K562 (cell line): Measurements from ENCODE around the gene ZDHHC18. TPM values are rescaled to one million over a fixed set of nuclear protein-coding genes. Genes with fewer than 3 reads are reported as not detected.

Experiments
- ATAC-seq: fragments of 200-7000 bp; cut with Tn5 transposase; 3 replicates; pipeline ENCODE4 v1.9.1; 2020; ENCODE audit warnings: moderate library complexity
- BruUV-seq: library from RNA; stranded (reverse); fragments of 400-500 nt; replicated peaks from 2 replicates; lab custom pipeline; 2021; lab: Mats Ljungman, UMichigan
- CTCF ChIA-PET: fragments of 300-600 bp; formaldehyde crosslinking; extraction: SDS; loops from one replicate; lab custom pipeline; 2021; ENCODE audit warnings: low intra/inter-chr PET ratio; lab: Yijun Ruan, JAX
- POLR2A ChIA-PET: fragments of 300-600, 350-650 bp; sonication (Branson Sonifier 250); formaldehyde crosslinking; extraction: SDS; loops from one replicate; lab custom pipeline; 2021; ENCODE audit warnings: antibody characterized with exemption, inconsistent platforms; lab: Yijun Ruan, JAX
- DNase-seq, 4 experiments: peaks; one replicate each; pipeline versions ENCODE4 v3.0.0 to v3.0.0-alpha.2; 2011 to 2018; ENCODE audit warnings: low spot score in 3 of 4, mixed read lengths in 3 of 4; ENCODE audit errors: extremely low read depth in 1 of 4
- FAIRE-seq: peaks from 2 replicates; lab custom pipeline; 2011; peaks lifted over from hg19 to GRCh38; lab: Jason Lieb, UNC
- H2AFZ ChIP-seq: 2 replicates; pipeline ENCODE4 v1.6.0; 2011; ENCODE audit warnings: low read depth, low read length, control low read depth, inconsistent platforms
- H3K27ac ChIP-seq: fragments of 200-600 bp; 3 replicates; pipeline ENCODE4 v1.8.0; 2011; ENCODE audit warnings: low read depth, mild to moderate bottlenecking, control low read depth, inconsistent platforms, low read length, moderate library complexity, mixed read lengths; ENCODE audit errors: extremely low read depth
- H3K27me3 ChIP-seq, 2 experiments: fragments of 300-600 bp in 1 of 2; 2 replicates in 1 of 2; 3 replicates in 1 of 2; pipeline versions ENCODE4 v1.6.0 to v1.8.0; 2011; ENCODE audit warnings: inconsistent platforms in 2 of 2, low read length in 2 of 2, mild to moderate bottlenecking in 1 of 2, mixed read lengths in 1 of 2, moderate library complexity in 1 of 2; ENCODE audit not compliant: control insufficient read depth in 2 of 2, insufficient read depth in 2 of 2
- H3K36me3 ChIP-seq: fragments of 300-600 bp; 3 replicates; pipeline ENCODE4 v1.8.0; 2011; ENCODE audit warnings: mild to moderate bottlenecking, low read length, inconsistent platforms; ENCODE audit not compliant: control insufficient read depth, insufficient read depth
- H3K4me1 ChIP-seq, 2 experiments: fragments of 200-600 bp in 1 of 2; replicated peaks in 1 of 2; 2 replicates in 1 of 2; 3 replicates in 1 of 2; pipeline versions ENCODE4 v1.5.1 to v1.8.0; 2011; ENCODE audit warnings: inconsistent platforms in 2 of 2, low read length in 2 of 2, mild to moderate bottlenecking in 1 of 2, mixed read lengths in 1 of 2, moderate library complexity in 1 of 2; ENCODE audit not compliant: control insufficient read depth in 2 of 2, insufficient read depth in 2 of 2
- H3K4me2 ChIP-seq: 2 replicates; pipeline ENCODE4 v1.6.1; 2011; ENCODE audit warnings: low read length, control low read depth, inconsistent platforms, mixed read lengths; ENCODE audit not compliant: insufficient read depth
- H3K4me3 ChIP-seq: fragments of 200-600 bp; sonication (generic), shearing (Covaris generic); 2 replicates; pipeline ENCODE4 v1.5.1; 2016; ENCODE audit warnings: control low read depth, inconsistent platforms
- H3K79me2 ChIP-seq: fragments of 200-600 bp; 3 replicates; pipeline ENCODE4 v1.8.0; 2011; ENCODE audit warnings: low read length, inconsistent platforms; ENCODE audit not compliant: control insufficient read depth, insufficient read depth
- H3K9ac ChIP-seq, 2 experiments: 2 replicates each; pipeline versions ENCODE4 v1.6.0 to v1.6.1; 2011; ENCODE audit warnings: low read depth in 2 of 2, low read length in 2 of 2, control low read depth in 1 of 2, inconsistent platforms in 1 of 2, mild to moderate bottlenecking in 1 of 2, mixed read lengths in 1 of 2; ENCODE audit not compliant: insufficient read depth in 1 of 2
- H3K9me1 ChIP-seq: one replicate; pipeline ENCODE4 v1.6.0; 2011; ENCODE audit warnings: inconsistent platforms, mild to moderate bottlenecking, low read length, moderate library complexity; ENCODE audit not compliant: control insufficient read depth, insufficient read depth
- H3K9me3 ChIP-seq: replicated peaks from 2 replicates; pipeline ENCODE4 v1.5.1; 2011; ENCODE audit warnings: low read depth, low read length, inconsistent platforms; ENCODE audit not compliant: control insufficient read depth, insufficient read depth
- H4K20me1 ChIP-seq: replicated peaks from 2 replicates; pipeline ENCODE4 v1.6.1; 2011; ENCODE audit warnings: low read length, inconsistent platforms, mixed read lengths; ENCODE audit not compliant: control insufficient read depth, insufficient read depth
- BHLHE40 ChIP-seq: IDR thresholded peaks from 2 replicates; pipeline ENCODE4 v1.6.1; 2011; ENCODE audit warnings: low read length, improper control_type of control experiment
- DMBX1 ChIP-seq: fragments of 250-450 bp; sonication (Bioruptor Pico); IDR thresholded peaks from 2 replicates; pipeline ENCODE4 v1.8.0; 2022; ENCODE audit warnings: inconsistent platforms, mild to moderate bottlenecking, moderate library complexity, borderline replicate concordance
- SAP30 ChIP-seq: fragments of 200-600 bp; sonication (generic); IDR thresholded peaks from 2 replicates; pipeline ENCODE4 v1.6.1; 2012; ENCODE audit warnings: borderline replicate concordance, low read depth, mild to moderate bottlenecking, moderate library complexity, low read length, control low read depth, inconsistent platforms; ENCODE audit not compliant: insufficient read depth, poor library complexity, severe bottlenecking
- TGIF2 ChIP-seq: sonication (generic); formaldehyde crosslinking; IDR thresholded peaks from 2 replicates; pipeline ENCODE4 v1.8.1; 2022; ENCODE audit warnings: mild to moderate bottlenecking, missing genetic modification reagents, moderate library complexity
- ZBTB1 ChIP-seq: sonication (generic); formaldehyde crosslinking; IDR thresholded peaks from 2 replicates; pipeline ENCODE4 v1.8.1; 2023; ENCODE audit warnings: missing genetic modification reagents, low read depth, mild to moderate bottlenecking, borderline replicate concordance
- WGBS: fragments of 100-300 bp; shearing (Covaris generic); methylation state at CpG from one replicate; pipeline ENCODE4 v1.1.6; 2016; ENCODE audit warnings: low coverage, mixed read lengths; ENCODE audit not compliant: insufficient coverage; ENCODE audit errors: missing lambda C conversion rate; 5-methylcytosine and 5-hydroxymethylcytosine counted together
- in situ Hi-C: fragments of 300-500 bp; cut with MboI; formaldehyde crosslinking; loops from 4 replicates; pipeline ENCODE4 v1.15.0; 2018; ENCODE audit warnings: inconsistent platforms, mixed read lengths
- intact Hi-C: fragments of 100-400 bp; cut with micrococcal nuclease; formaldehyde crosslinking; loops from 2 replicates; pipeline ENCODE4 v1.14.2; 2022
- polyA plus RNA-seq, 8 experiments: library from polyadenylated mRNA; depleted of rRNA in 4 of 8; stranded (reverse) in 5 of 8; unstranded in 3 of 8; fragments of >200 nt; fragmentation: Nextera tagmentation in 2 of 8; fragmentation: Illumina TruSeq in 1 of 8; extraction: Ambion mirVana in 2 of 8; extraction: Trizol in 1 of 8; gene quantifications; 2 replicates each; pipeline versions ENCODE4 v1.2.1 to v1.2.3, GENCODE V29; 2011 to 2014; ENCODE audit warnings: inconsistent platforms in 1 of 8, missing spikeins in 1 of 8
- total RNA-seq, 7 experiments: library from RNA; depleted of rRNA in 6 of 7; stranded (reverse); fragments of >200 nt in 6 of 7; fragmentation: Illumina TruSeq in 2 of 7; extraction: Trizol in 2 of 7; gene quantifications; 2 replicates each; pipeline versions ENCODE4 v1.2.1 to v1.2.3, GENCODE V29; 2011 to 2021; ENCODE audit warnings: low replicate concordance in 1 of 7
- TF ChIP-seq, protein P1 (sequence below): fragments of 450-650 bp; IDR thresholded peaks from 2 replicates; pipeline ENCODE4 v1.6.1; 2018; ENCODE audit not compliant: partially characterized antibody
- TF ChIP-seq, protein P2 (sequence below): fragments of 250-450 bp; sonication (Bioruptor Pico); IDR thresholded peaks from 2 replicates; pipeline ENCODE4 v1.9.0; 2021; ENCODE audit warnings: mild to moderate bottlenecking, inconsistent platforms
- TF ChIP-seq, protein P3 (sequence below): fragments of 200-800 bp; sonication (Bioruptor generic); IDR thresholded peaks from 2 replicates; pipeline ENCODE4 v1.6.1; 2017; ENCODE audit warnings: missing genetic modification characterization, missing compliant biosample characterization

Gene ZDHHC18
- total and polyA plus RNA-seq, 9 of the 15 experiments (the other 6 are each of a cell fraction or from before 2014, with no cell fraction given) = 0.42 to 35.6 (median 15.8) TPM

DNA sequence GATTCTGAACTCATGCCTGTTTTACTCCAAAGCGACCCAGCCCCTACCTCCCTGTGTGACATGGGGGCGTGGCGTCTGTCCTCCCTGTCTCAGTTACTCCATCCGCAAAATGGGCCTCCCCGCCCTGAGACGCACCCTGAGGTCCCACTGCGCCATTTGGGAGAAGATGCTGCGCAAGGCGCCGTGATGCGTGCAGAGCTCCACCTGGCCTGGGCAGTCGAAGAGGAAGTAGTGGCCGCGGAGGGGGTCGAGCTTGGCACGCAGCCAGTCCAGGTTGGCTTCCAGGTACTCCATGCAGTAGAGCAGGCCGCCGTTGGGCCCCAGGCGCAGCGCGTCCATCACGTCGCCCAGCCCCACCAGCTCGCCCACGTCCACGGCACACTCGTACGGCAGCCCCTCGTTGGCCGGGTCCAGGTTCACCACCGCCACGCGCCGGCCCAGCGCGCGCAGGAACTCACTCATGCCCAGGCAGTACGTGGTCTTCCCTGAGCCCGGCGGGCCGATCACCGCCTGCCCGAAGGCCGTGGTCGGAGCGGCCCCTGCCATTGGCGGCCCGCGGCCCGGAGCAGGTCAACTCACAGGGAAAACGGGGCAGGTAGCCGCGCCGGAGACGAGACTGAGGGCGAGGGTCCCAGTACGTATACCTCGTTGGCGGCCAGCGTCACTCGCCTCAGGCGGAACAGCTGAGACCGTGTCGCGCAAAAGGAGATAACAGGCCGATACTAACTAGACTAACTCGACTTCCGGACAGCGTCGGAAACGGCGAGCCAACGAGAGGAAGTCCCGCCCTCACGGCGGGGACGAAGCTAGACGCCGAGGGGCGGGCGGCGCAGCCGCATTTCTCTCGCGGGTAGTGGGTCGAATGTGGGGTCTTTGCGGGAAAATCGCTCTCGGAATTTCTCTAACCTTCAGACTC lies 63.3 kb downstream of the ZDHHC18 start, which contains the start of gene GPN2:
Gene GPN2 (minus strand): TSS at position 733 of the 916 bp plus-strand sequence. CDS start 187 bp downstream, at position 546.
- H3K36me3 ChIP-seq = peaks cover 62% of the 10 kb centered on the region
- no TSS peak for BruUV-seq
- POLR2A ChIA-PET = interaction anchor here (0.6 to 12.0 kb wide), 22 partner anchors 8 to 511 kb away, joined by 3 to 110 read pairs (median 4); partner anchors contain the start of genes GPATCH3, NR0B2 and PIGV
- TF ChIP-seq TGIF2 (CRISPR knock-in tag) (peak; percentile 94), BHLHE40 (peak; percentile 47; the same call in 1 of the 2 replicates), SAP30 (peak; percentile 92), ZBTB1 (peak; percentile 86), DMBX1 (no peak)
- TF ChIP-seq, protein P1, sequence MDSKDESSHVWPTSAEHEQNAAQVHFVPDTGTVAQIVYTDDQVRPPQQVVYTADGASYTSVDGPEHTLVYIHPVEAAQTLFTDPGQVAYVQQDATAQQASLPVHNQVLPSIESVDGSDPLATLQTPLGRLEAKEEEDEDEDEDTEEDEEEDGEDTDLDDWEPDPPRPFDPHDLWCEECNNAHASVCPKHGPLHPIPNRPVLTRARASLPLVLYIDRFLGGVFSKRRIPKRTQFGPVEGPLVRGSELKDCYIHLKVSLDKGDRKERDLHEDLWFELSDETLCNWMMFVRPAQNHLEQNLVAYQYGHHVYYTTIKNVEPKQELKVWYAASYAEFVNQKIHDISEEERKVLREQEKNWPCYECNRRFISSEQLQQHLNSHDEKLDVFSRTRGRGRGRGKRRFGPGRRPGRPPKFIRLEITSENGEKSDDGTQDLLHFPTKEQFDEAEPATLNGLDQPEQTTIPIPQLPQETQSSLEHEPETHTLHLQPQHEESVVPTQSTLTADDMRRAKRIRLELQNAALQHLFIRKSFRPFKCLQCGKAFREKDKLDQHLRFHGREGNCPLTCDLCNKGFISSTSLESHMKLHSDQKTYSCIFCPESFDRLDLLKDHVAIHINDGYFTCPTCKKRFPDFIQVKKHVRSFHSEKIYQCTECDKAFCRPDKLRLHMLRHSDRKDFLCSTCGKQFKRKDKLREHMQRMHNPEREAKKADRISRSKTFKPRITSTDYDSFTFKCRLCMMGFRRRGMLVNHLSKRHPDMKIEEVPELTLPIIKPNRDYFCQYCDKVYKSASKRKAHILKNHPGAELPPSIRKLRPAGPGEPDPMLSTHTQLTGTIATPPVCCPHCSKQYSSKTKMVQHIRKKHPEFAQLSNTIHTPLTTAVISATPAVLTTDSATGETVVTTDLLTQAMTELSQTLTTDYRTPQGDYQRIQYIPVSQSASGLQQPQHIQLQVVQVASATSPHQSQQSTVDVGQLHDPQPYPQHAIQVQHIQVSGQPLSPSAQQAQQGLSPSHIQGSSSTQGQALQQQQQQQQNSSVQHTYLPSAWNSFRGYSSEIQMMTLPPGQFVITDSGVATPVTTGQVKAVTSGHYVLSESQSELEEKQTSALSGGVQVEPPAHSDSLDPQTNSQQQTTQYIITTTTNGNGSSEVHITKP = peak; percentile 66
- TF ChIP-seq, protein P2, sequence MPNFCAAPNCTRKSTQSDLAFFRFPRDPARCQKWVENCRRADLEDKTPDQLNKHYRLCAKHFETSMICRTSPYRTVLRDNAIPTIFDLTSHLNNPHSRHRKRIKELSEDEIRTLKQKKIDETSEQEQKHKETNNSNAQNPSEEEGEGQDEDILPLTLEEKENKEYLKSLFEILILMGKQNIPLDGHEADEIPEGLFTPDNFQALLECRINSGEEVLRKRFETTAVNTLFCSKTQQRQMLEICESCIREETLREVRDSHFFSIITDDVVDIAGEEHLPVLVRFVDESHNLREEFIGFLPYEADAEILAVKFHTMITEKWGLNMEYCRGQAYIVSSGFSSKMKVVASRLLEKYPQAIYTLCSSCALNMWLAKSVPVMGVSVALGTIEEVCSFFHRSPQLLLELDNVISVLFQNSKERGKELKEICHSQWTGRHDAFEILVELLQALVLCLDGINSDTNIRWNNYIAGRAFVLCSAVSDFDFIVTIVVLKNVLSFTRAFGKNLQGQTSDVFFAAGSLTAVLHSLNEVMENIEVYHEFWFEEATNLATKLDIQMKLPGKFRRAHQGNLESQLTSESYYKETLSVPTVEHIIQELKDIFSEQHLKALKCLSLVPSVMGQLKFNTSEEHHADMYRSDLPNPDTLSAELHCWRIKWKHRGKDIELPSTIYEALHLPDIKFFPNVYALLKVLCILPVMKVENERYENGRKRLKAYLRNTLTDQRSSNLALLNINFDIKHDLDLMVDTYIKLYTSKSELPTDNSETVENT (CRISPR knock-in tag) = 0 out of 2 replicates have a peak, but pooled peaks have one; percentile 25
- TF ChIP-seq, protein P3, sequence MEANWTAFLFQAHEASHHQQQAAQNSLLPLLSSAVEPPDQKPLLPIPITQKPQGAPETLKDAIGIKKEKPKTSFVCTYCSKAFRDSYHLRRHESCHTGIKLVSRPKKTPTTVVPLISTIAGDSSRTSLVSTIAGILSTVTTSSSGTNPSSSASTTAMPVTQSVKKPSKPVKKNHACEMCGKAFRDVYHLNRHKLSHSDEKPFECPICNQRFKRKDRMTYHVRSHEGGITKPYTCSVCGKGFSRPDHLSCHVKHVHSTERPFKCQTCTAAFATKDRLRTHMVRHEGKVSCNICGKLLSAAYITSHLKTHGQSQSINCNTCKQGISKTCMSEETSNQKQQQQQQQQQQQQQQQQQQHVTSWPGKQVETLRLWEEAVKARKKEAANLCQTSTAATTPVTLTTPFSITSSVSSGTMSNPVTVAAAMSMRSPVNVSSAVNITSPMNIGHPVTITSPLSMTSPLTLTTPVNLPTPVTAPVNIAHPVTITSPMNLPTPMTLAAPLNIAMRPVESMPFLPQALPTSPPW = peak; percentile 59; the same call in 1 of the 2 replicates

More for the DNA sequence above, 63.3 kb downstream of the ZDHHC18 start, which contains the start of gene GPN2:
- Histone ChIP-seq H2AFZ (peak within 1 kb of the TSS; percentile 95), H3K79me2 (peaks cover 24% of the 10 kb centered on the region), H4K20me1 (peaks cover 7% of the 10 kb centered on the region; the same call in 1 of the 2 replicates), H3K4me2 (peak within 1 kb of the TSS; percentile 99), H3K27ac (peak within 1 kb of the TSS; percentile 91), H3K27me3 (no peaks in the 10 kb centered on the region), H3K9ac (peak within 1 kb of the TSS; percentile 88 to 98), H3K4me1 (peaks cover 13 to 27% of the 10 kb centered on the region in 2 experiments), H3K9me1 (no peaks in the 10 kb centered on the region), H3K4me3 (peak within 1 kb of the TSS; percentile 94), H3K9me3 (no peaks in the 10 kb centered on the region)
- 2% methylated on average over 77 of the region's 89 CpGs for WGBS
- DNase-seq = peak; percentile 86 to 96 (median 91)
- CTCF ChIA-PET = interaction anchor here (0.6 to 0.7 kb wide), 2 partner anchors 11 to 78 kb away, joined by 3 to 4 read pairs; partner anchors contain the start of gene GPATCH3
- intact Hi-C loops (loop anchor here (1.0 kb wide), 1 partner anchor 10 kb away; the partner anchor contains the start of gene GPATCH3), in situ Hi-C loops (no loop called here)
- peak; percentile 97 for ATAC-seq
- FAIRE-seq = peak; percentile 99
